Measurements from ENCODE around the gene KIF26A.

Gene KIF26A

GRCh38 chr14:104211215-104211614, 72.8 kb downstream of the KIF26A start:
- ChIA-PET POLR2A (no interaction called here), CTCF (no interaction called here)
- DNase-seq (ENCODE audit: extremely low spot score), result no peak
- TF ChIP-seq L3MBTL2 (conservative IDR thresholded peaks at IDR 0.05), result no peak
- no peak for TF ChIP-seq CTBP1 (IDR thresholded peaks at IDR 0.05; ENCODE audit: borderline replicate concordance)
- TF ChIP-seq PKNOX1 (IDR thresholded peaks at IDR 0.05), result no peak
- no peak for TF ChIP-seq ZNF384 (IDR thresholded peaks at IDR 0.05)

- POLR2A ChIA-PET, result no interaction called here
- TF ChIP-seq ZNF384 (IDR thresholded peaks at IDR 0.05) (no peak), ELF4 (IDR thresholded peaks at IDR 0.05) (no peak), NFRKB (IDR thresholded peaks at IDR 0.05) (no peak), FOXK2 (IDR thresholded peaks at IDR 0.05) (no peak), SP1 (IDR thresholded peaks at IDR 0.05) (no peak), BHLHE40 (IDR thresholded peaks at IDR 0.05; ENCODE audit: borderline replicate concordance) (no peak), ARNT (IDR thresholded peaks at IDR 0.05) (no peak), HDGF (IDR thresholded peaks at IDR 0.05; ENCODE audit: borderline replicate concordance) (no peak), LEF1 (IDR thresholded peaks at IDR 0.05; ENCODE audit: borderline replicate concordance) (no peak)
- no peak for DNase-seq (ENCODE audit: extremely low spot score)
- CTCF ChIA-PET, result no interaction called here
Observed at GRCh38 chr14:104211741-104212140, 73.4 kb downstream of the KIF26A start.

GRCh38 chr14:104212206-104213095, 74.1 kb downstream of the KIF26A start:
- POLR2A ChIA-PET, result no interaction called here
- CTCF ChIA-PET, result no interaction called here
- no peak for TF ChIP-seq TARDBP (IDR thresholded peaks at IDR 0.05)
- TF ChIP-seq ARNT (IDR thresholded peaks at IDR 0.05), result no peak
- no peak for TF ChIP-seq FOXA1 (IDR thresholded peaks at IDR 0.05)
- no peak for TF ChIP-seq ZNF384 (IDR thresholded peaks at IDR 0.05)
- no peak for TF ChIP-seq SP1 (IDR thresholded peaks at IDR 0.05)
- no peak for TF ChIP-seq SUZ12 (IDR thresholded peaks at IDR 0.05)
- no peak for TF ChIP-seq CTBP1 (IDR thresholded peaks at IDR 0.05; ENCODE audit: borderline replicate concordance)
- no peak for TF ChIP-seq ELF4 (IDR thresholded peaks at IDR 0.05)
- TF ChIP-seq LEF1 (IDR thresholded peaks at IDR 0.05; ENCODE audit: borderline replicate concordance), result no peak
- no peak for TF ChIP-seq PKNOX1 (IDR thresholded peaks at IDR 0.05)
- no peak for TF ChIP-seq L3MBTL2 (conservative IDR thresholded peaks at IDR 0.05)
- no peak for TF ChIP-seq FOXK2 (IDR thresholded peaks at IDR 0.05)
- no peak for TF ChIP-seq HDGF (IDR thresholded peaks at IDR 0.05; ENCODE audit: borderline replicate concordance)
- TF ChIP-seq FOXM1 (IDR thresholded peaks at IDR 0.05; ENCODE audit: borderline replicate concordance), result no peak
- TF ChIP-seq BHLHE40 (IDR thresholded peaks at IDR 0.05; ENCODE audit: borderline replicate concordance), result no peak
- DNase-seq (ENCODE audit: extremely low spot score), result no peak

- no peak for TF ChIP-seq NFRKB (IDR thresholded peaks at IDR 0.05)
- no peak for TF ChIP-seq ZNF384 (IDR thresholded peaks at IDR 0.05)
- no peak for TF ChIP-seq ELF4 (IDR thresholded peaks at IDR 0.05)
- TF ChIP-seq SUZ12 (IDR thresholded peaks at IDR 0.05), result no peak
- no peak for TF ChIP-seq HDGF (IDR thresholded peaks at IDR 0.05; ENCODE audit: borderline replicate concordance)
- no peak for TF ChIP-seq FOXA1 (IDR thresholded peaks at IDR 0.05)
- TF ChIP-seq FOXK2 (IDR thresholded peaks at IDR 0.05), result no peak
- ChIA-PET CTCF (no interaction called here), POLR2A (no interaction called here)
- no peak for DNase-seq (ENCODE audit: extremely low spot score)
Observed at GRCh38 chr14:104213301-104214034, 75.1 kb downstream of the KIF26A start.

DNA sequence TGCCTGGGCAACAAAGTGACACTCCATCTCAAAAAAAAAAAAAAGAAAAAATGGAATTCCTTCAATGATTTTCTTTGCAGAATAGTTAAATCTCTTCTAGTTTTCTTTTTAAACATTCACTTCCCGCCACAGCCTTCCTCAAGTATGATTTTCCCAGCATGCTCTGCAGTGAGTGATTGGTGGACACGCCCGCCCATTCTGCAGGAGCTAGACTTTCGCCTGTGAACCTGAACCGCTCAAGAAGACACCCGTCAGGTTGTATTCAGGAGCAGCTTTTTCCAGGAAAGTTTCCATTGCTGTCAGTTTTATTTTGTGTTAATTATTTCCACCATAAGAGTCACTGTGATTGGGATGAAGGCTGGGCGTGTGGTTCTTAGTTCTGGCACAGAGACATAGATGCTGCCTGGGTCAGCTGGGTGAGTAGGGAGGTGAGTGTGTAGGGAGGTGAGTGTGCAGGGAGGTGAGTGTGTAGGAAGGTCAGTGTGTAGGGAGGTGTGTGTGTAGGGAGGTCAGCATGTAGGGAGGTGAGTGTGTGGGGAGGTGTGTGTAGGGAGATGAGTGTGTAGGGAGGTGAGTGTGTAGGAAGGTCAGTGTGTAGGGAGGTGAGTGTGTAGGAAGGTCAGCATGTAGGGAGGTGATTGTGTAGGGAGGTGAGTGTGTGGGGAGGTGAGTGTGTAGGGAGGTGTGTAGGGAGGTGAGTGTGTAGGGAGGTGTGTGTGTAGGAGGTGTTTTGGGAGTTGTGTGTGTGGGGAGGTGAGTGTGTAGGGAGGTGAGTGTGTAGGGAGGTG, 76.2 kb downstream of the KIF26A start:
- ChIA-PET POLR2A (no interaction called here), CTCF (no interaction called here)
- no peak for DNase-seq (ENCODE audit: extremely low spot score)
- TF ChIP-seq TARDBP (IDR thresholded peaks at IDR 0.05) (no peak), FOXK2 (IDR thresholded peaks at IDR 0.05) (no peak), ZNF384 (IDR thresholded peaks at IDR 0.05) (no peak), CTBP1 (IDR thresholded peaks at IDR 0.05; ENCODE audit: borderline replicate concordance) (no peak), HDGF (IDR thresholded peaks at IDR 0.05; ENCODE audit: borderline replicate concordance) (no peak), SP1 (IDR thresholded peaks at IDR 0.05) (no peak), LEF1 (IDR thresholded peaks at IDR 0.05; ENCODE audit: borderline replicate concordance) (no peak), FOXM1 (IDR thresholded peaks at IDR 0.05; ENCODE audit: borderline replicate concordance) (no peak), SUZ12 (IDR thresholded peaks at IDR 0.05) (no peak)

DNA sequence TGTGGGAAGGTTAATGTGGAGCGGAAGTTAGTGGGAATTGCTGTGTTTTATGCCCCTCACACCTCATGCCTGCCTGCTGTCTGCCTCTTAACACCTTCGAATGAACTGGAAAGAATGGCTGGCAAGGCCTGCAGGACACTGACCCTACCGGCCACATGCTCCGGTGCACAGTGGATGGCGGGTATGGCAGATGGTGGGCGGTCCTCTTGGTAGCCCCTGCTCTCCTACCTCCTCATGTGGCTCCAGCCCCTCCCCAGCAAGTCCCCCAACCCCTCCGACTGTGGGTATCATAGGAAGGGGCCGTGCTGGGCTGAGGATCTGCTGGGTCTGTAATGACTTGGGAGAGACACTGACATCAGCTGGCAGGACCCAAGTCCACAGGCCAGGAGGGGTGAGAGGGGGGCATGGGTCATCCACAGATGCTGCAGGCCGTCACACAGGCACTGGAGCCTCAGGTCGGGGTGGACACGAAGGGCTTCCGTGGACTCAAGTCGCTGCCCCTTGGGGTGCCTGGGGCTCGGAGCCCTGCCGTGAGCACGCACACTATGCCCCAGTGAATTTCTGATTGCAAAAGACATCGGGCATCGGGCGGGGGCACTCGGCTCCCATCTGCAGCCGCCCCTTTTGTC, 77.4 kb downstream of the KIF26A start:
- ChIA-PET POLR2A (no interaction called here), CTCF (no interaction called here)
- no peak for TF ChIP-seq ARNT (IDR thresholded peaks at IDR 0.05)
- no peak for TF ChIP-seq ELF4 (IDR thresholded peaks at IDR 0.05)
- no peak for TF ChIP-seq ZNF384 (IDR thresholded peaks at IDR 0.05)
- DNase-seq (ENCODE audit: extremely low spot score), result no peak

Data from HEK293T (cell line).